Lower lobe of right lung (tissue), 2 donors: ENCODE results near the gene VAX1. TPM values are rescaled to one million over a fixed set of nuclear protein-coding genes. Genes with fewer than 3 reads are reported as not detected.

Experiments
- ATAC-seq, 2 donors: fragments of 200-7000 bp; cut with Tn5 transposase; one replicate each; pipeline ENCODE4 v1.9.1; 2020 to 2022; ENCODE audit warnings: mild to moderate bottlenecking in 2 of 2, moderate library complexity in 2 of 2
- DNase-seq: peaks from one replicate; pipeline ENCODE4 v3.0.0-alpha.2; 2020
- H3K27ac ChIP-seq: fragments of 200-600 bp; one replicate; pipeline ENCODE4 v1.8.0; 2022
- H3K27me3 ChIP-seq: fragments of 200-600 bp; one replicate; pipeline ENCODE4 v1.8.0; 2022; ENCODE audit warnings: low read depth
- H3K36me3 ChIP-seq: fragments of 200-600 bp; one replicate; pipeline ENCODE4 v1.8.0; 2022; ENCODE audit warnings: mild to moderate bottlenecking
- H3K4me1 ChIP-seq: fragments of 200-600 bp; one replicate; pipeline ENCODE4 v1.8.0; 2022
- H3K4me3 ChIP-seq: fragments of 200-600 bp; one replicate; pipeline ENCODE4 v1.8.0; 2022; ENCODE audit warnings: mild to moderate bottlenecking
- H3K9me3 ChIP-seq: fragments of 200-600 bp; one replicate; pipeline ENCODE4 v1.8.0; 2022
- CTCF ChIP-seq: fragments of 200-600 bp; IDR thresholded peaks from one replicate; pipeline ENCODE4 v1.8.0; 2022; ENCODE audit warnings: antibody characterized with exemption, mild to moderate bottlenecking
- intact Hi-C: fragments of 100-400 bp; cut with DNase I; formaldehyde crosslinking; loops from one replicate; pipeline ENCODE4 v1.11.0; 2022
- total RNA-seq: library from RNA; stranded (reverse); fragmentation: NEBNext Ultra II Directional; extraction: Animal tissue kit (Norgen Biotek cat#: 25700); gene quantifications from one replicate; pipeline ENCODE4 v1.2.1, GENCODE V29; 2021
- donor health status: DM: no; HTN: yes; CAD: no; lungs with severe emphysema.

VAX1 gene
- total RNA-seq, 1 donor from 2014 or later, result not detected

- no peak for DNase-seq
Measured at GRCh38 chr10:117152668-117153067, 14.6 kb upstream of the VAX1 start.

GRCh38 chr10:117148284-117148683 is 10.2 kb upstream of the VAX1 start:
- ATAC-seq, result no peak
- TF ChIP-seq CTCF, result no peak
- no peak for DNase-seq
- Histone ChIP-seq H3K27me3 (peaks cover 40% of the 10 kb centered on the region), H3K4me1 (no peaks in the 10 kb centered on the region), H3K27ac (no peak overlapping the region), H3K9me3 (peaks cover 10% of the 10 kb centered on the region), H3K4me3 (no peak overlapping the region), H3K36me3 (no peaks in the 10 kb centered on the region)
- intact Hi-C loops, result no loop called here

More at GRCh38 chr10:117152668-117153067, 14.6 kb upstream of the VAX1 start:
- no peak for ATAC-seq
- Histone ChIP-seq H3K9me3 (no peaks in the 10 kb centered on the region), H3K4me3 (no peak overlapping the region), H3K4me1 (no peaks in the 10 kb centered on the region), H3K27ac (no peak overlapping the region), H3K27me3 (peaks cover 56% of the 10 kb centered on the region), H3K36me3 (no peaks in the 10 kb centered on the region)
- intact Hi-C loops, result no loop called here
- no peak for TF ChIP-seq CTCF

GRCh38 chr10:117145019-117145418 is 6.9 kb upstream of the VAX1 start:
- intact Hi-C loops, result no loop called here
- Histone ChIP-seq H3K36me3 (no peaks in the 10 kb centered on the region), H3K4me3 (no peak overlapping the region), H3K27ac (no peak overlapping the region), H3K27me3 (peaks cover 56% of the 10 kb centered on the region), H3K4me1 (no peaks in the 10 kb centered on the region), H3K9me3 (peaks cover 10% of the 10 kb centered on the region)
- TF ChIP-seq CTCF, result no peak
- no peak for ATAC-seq
- no peak for DNase-seq

GRCh38 chr10:117143103-117143823 is 5.2 kb upstream of the VAX1 start:
- Histone ChIP-seq H3K27ac (no peak overlapping the region), H3K36me3 (no peaks in the 10 kb centered on the region)
- no peak for ATAC-seq

GRCh38 chr10:117140525-117140902 is 2.4 kb upstream of the VAX1 start:
- Histone ChIP-seq H3K9me3 (peaks cover 10% of the 10 kb centered on the region), H3K4me3 (no peak overlapping the region), H3K36me3 (no peaks in the 10 kb centered on the region), H3K4me1 (peaks cover 20% of the 10 kb centered on the region), H3K27ac (no peak overlapping the region), H3K27me3 (peaks cover 97% of the 10 kb centered on the region)
- DNase-seq, result no peak
- ATAC-seq, result no peak
- no peak for TF ChIP-seq CTCF
- intact Hi-C loops, result no loop called here

More at GRCh38 chr10:117143103-117143823, 5.2 kb upstream of the VAX1 start:
- H3K27me3 ChIP-seq, result peaks cover 72% of the 10 kb centered on the region
- DNase-seq, result no peak
- H3K4me1 ChIP-seq, result peaks cover 2% of the 10 kb centered on the region
- intact Hi-C loops, result no loop called here
- H3K9me3 ChIP-seq, result peaks cover 10% of the 10 kb centered on the region
- H3K4me3 ChIP-seq, result no peak overlapping the region
- no peak for TF ChIP-seq CTCF
